ENCODE results near the gene PRDM16.

Gene PRDM16

DNA sequence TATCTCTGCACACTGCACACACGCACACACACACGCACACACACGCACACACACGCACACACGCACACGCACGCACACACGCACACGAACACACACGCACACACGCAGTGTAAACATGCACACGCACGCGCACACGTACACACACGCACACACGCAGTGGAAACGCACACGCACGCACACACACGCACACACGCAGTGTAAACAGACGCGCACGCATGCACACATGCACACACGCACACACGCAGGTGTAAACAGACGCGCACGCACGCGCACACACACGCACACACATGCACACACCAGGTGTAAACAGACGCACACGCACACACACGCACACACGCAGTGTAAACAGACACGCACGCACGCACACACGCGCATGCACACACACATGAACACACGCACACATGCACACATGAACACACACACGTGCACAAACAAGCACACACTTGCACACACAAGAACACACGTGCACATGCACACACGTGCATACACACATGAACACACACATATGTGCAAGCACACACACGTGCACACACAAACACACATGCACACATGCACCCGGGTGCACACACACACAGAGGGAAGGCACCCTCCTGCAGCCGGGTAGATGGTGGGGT is 45.2 kb downstream of the PRDM16 start:
- DNase-seq (ENCODE audit: low read depth), result no peak
- no peak overlapping the region for H3K4me3 ChIP-seq (ENCODE audit: low read depth, low read length)
- TF ChIP-seq, protein P1, sequence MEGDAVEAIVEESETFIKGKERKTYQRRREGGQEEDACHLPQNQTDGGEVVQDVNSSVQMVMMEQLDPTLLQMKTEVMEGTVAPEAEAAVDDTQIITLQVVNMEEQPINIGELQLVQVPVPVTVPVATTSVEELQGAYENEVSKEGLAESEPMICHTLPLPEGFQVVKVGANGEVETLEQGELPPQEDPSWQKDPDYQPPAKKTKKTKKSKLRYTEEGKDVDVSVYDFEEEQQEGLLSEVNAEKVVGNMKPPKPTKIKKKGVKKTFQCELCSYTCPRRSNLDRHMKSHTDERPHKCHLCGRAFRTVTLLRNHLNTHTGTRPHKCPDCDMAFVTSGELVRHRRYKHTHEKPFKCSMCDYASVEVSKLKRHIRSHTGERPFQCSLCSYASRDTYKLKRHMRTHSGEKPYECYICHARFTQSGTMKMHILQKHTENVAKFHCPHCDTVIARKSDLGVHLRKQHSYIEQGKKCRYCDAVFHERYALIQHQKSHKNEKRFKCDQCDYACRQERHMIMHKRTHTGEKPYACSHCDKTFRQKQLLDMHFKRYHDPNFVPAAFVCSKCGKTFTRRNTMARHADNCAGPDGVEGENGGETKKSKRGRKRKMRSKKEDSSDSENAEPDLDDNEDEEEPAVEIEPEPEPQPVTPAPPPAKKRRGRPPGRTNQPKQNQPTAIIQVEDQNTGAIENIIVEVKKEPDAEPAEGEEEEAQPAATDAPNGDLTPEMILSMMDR (IDR thresholded peaks at IDR 0.05; ENCODE audit: low read depth, low read length, missing control alignments), result no peak

DNA sequence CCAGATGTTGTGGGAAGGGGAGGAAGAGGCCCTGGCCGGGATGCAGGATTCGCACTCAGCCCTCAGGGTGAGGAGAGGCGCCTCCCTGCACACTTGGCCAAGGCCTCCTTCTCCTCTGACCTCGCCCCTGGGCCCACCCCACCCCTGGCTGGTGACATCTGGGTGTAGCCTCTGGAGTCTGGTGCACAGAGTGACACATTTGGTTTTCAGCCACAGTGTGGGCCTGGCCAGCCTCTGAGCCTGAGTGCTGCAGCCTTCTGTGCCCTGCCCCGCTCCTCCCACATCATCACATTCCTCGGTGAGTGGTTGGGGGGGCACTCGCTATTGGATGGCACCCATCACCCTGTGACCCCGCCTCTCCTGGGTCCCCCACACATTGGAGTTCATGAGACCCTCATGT is 45.8 kb downstream of the PRDM16 start:
- DNase-seq (ENCODE audit: low read depth), result no peak
- no peak overlapping the region for H3K4me3 ChIP-seq (ENCODE audit: low read depth, low read length)
- TF ChIP-seq, protein P1 (IDR thresholded peaks at IDR 0.05; ENCODE audit: low read depth, low read length, missing control alignments), result no peak

DNA sequence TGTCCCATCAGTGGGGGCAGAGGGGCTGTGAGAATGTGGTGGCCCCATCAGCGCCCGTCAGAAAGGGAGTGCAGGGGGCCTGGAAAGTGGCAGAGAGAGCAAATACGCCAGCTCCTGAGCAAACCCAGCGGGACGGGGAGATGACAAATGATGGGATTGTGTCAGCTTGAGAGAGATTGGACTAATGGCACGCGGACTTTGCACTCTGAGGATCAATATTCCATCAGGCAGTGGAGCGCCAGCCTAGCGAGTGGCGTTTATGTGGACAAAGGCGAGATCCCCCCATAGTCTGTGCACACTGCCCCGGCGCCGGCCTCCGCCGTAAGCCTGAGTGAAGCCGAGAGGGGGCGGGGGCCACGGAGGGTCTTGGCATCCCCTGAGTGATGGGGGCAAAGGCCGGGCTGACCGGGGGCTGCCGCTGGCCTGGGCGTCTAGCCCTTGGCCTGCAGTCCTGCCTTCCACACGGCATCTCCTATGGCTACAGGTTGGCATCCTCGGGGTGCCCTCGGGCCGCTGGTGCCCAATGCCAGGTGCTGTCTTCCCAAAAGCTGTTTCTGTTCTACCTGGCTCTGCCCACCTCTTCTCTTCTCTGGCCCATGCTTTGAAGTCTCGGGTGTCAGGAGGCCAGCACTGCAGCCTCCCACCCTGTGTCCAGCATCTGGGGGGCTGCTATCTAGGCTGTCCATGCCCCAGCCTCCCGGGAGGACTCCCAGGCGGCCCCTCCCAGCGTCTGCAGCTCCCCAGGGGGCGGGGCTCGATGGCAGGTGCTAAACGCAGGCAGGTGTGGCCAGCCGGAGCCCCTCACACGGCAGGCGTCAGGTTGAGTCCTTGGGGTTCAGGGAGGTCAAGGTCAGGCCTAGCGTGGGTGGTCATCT is 46.5 kb downstream of the PRDM16 start:
- no peak overlapping the region for H3K4me3 ChIP-seq (ENCODE audit: low read depth, low read length)
- TF ChIP-seq, protein P1 (IDR thresholded peaks at IDR 0.05; ENCODE audit: low read depth, low read length, missing control alignments), result no peak
- DNase-seq (ENCODE audit: low read depth), result no peak

DNA sequence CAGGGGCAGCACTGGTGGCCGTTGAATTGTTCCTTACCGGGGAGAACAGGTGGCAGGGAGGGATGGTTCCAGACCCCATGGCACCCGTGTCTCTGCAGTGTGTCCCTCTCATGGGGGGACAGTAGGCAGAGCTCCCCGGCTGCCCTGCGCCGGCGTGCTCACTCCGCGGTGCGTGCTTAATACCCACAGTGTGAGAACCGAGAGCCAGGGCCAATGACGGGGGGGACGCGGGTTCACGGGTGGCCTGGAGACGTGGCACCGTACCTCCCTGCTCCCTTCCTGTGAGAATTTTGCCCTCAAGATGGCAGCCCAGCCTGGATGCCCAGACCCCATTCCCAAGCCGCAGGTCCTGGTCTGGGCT is 47.1 kb downstream of the PRDM16 start:
- TF ChIP-seq, protein P1 (IDR thresholded peaks at IDR 0.05; ENCODE audit: low read depth, low read length, missing control alignments), result no peak
- DNase-seq (ENCODE audit: low read depth), result no peak
- no peak overlapping the region for H3K4me3 ChIP-seq (ENCODE audit: low read depth, low read length)

DNA sequence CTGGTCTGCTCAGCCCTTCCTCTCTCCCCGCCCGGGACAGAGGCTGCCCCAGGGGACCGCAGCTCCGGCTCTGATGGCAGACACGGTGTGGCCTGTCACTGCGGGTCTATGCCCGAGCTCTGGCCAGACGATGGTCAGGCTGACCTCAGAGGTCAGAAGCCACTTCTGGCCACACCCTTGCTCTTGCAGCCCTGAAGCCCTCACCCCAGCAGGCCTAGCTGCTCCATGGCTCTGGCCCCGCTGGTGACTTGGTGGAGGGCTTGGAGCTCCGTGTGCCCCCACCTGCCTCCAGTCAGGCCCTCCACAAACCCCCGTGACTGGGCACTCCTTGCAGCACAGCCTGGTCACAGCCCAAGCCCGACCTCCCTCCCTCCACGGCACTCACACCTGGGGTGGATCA is 47.6 kb downstream of the PRDM16 start:
- no peak overlapping the region for H3K4me3 ChIP-seq (ENCODE audit: low read depth, low read length)
- TF ChIP-seq, protein P1 (IDR thresholded peaks at IDR 0.05; ENCODE audit: low read depth, low read length, missing control alignments), result no peak
- DNase-seq (ENCODE audit: low read depth), result no peak

DNA sequence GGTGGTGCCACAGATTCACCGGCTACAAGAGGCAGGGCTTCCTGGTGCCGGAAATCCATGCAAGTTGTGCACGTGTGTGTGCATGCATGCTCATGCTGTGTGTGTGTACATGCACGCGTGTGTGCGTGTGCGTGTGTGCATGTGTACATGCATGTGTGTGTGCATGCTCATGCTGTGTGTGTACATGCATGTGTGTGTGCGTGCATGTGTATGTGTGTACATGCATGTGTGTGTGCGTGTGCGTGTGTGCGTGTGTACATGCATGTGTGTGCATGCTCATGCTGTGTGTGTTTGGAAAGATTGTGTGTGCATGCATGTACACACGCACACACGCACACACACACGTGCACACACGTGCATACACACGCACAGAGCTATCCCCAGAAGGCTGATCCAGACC is 48.9 kb downstream of the PRDM16 start:
- no peak for DNase-seq (ENCODE audit: low read depth)
- H3K4me3 ChIP-seq (ENCODE audit: low read depth, low read length), result no peak overlapping the region
- TF ChIP-seq, protein P1 (IDR thresholded peaks at IDR 0.05; ENCODE audit: low read depth, low read length, missing control alignments), result no peak
